ENCODE results near the gene GABRB2. TPM values are rescaled to one million over a fixed set of nuclear protein-coding genes. Genes with fewer than 3 reads are reported as not detected.

The GABRB2 gene
- polyA plus RNA-seq, 1 donor = 3.7 TPM

GRCh38 chr5:161414037-161414436 lies 132.5 kb downstream of the GABRB2 start:
- H3K27ac ChIP-seq (ENCODE audit: low read length) = no peak overlapping the region
- no peak overlapping the region for H3K4me3 ChIP-seq (ENCODE audit: low read length)
- H3K4me1 ChIP-seq (ENCODE audit: control insufficient read depth, insufficient read depth, low read length) = no peaks in the 10 kb centered on the region
- DNase-seq = no peak
- H3K9me3 ChIP-seq (ENCODE audit: control insufficient read depth, low read depth, low read length) = no peaks in the 10 kb centered on the region
- H3K36me3 ChIP-seq (ENCODE audit: control insufficient read depth, insufficient read depth, low read length) = no peaks in the 10 kb centered on the region
- no peaks in the 10 kb centered on the region for H3K27me3 ChIP-seq (ENCODE audit: control insufficient read depth, insufficient read depth, low read length)
- WGBS (ENCODE audit: insufficient coverage, low lambda C conversion rate) = 50% methylated on average over 1 of the region's 2 CpGs

GRCh38 chr5:161412792-161413191 lies 133.7 kb downstream of the GABRB2 start:
- Histone ChIP-seq H3K27ac (ENCODE audit: low read length) (no peak overlapping the region), H3K9me3 (ENCODE audit: control insufficient read depth, low read depth, low read length) (no peaks in the 10 kb centered on the region), H3K4me1 (ENCODE audit: control insufficient read depth, insufficient read depth, low read length) (no peaks in the 10 kb centered on the region), H3K27me3 (ENCODE audit: control insufficient read depth, insufficient read depth, low read length) (no peaks in the 10 kb centered on the region), H3K4me3 (ENCODE audit: low read length) (no peak overlapping the region), H3K36me3 (ENCODE audit: control insufficient read depth, insufficient read depth, low read length) (no peaks in the 10 kb centered on the region)
- no peak for DNase-seq

- H3K27me3 ChIP-seq (ENCODE audit: control insufficient read depth, insufficient read depth, low read length) = no peaks in the 10 kb centered on the region
- DNase-seq = no peak
Measured at GRCh38 chr5:161411156-161411555, 135.4 kb downstream of the GABRB2 start.

GRCh38 chr5:161410640-161411039 lies 135.9 kb downstream of the GABRB2 start:
- H3K4me3 ChIP-seq (ENCODE audit: low read length) = no peak overlapping the region
- no peak for DNase-seq
- H3K36me3 ChIP-seq (ENCODE audit: control insufficient read depth, insufficient read depth, low read length) = no peaks in the 10 kb centered on the region
- H3K4me1 ChIP-seq (ENCODE audit: control insufficient read depth, insufficient read depth, low read length) = no peaks in the 10 kb centered on the region
- H3K27ac ChIP-seq (ENCODE audit: low read length) = no peak overlapping the region
- WGBS (ENCODE audit: insufficient coverage, low lambda C conversion rate) = no CpG with 5 or more reads among the region's 5 CpGs
- no peaks in the 10 kb centered on the region for H3K27me3 ChIP-seq (ENCODE audit: control insufficient read depth, insufficient read depth, low read length)
- no peaks in the 10 kb centered on the region for H3K9me3 ChIP-seq (ENCODE audit: control insufficient read depth, low read depth, low read length)

More at GRCh38 chr5:161411156-161411555, 135.4 kb downstream of the GABRB2 start:
- Histone ChIP-seq H3K9me3 (ENCODE audit: control insufficient read depth, low read depth, low read length) (no peaks in the 10 kb centered on the region), H3K27ac (ENCODE audit: low read length) (no peak overlapping the region), H3K36me3 (ENCODE audit: control insufficient read depth, insufficient read depth, low read length) (no peaks in the 10 kb centered on the region), H3K4me1 (ENCODE audit: control insufficient read depth, insufficient read depth, low read length) (no peaks in the 10 kb centered on the region), H3K4me3 (ENCODE audit: low read length) (no peak overlapping the region)

GRCh38 chr5:161409471-161409870 lies 137.1 kb downstream of the GABRB2 start:
- 67% methylated on average over 1 of the region's 2 CpGs for WGBS (ENCODE audit: insufficient coverage, low lambda C conversion rate)
- Histone ChIP-seq H3K27me3 (ENCODE audit: control insufficient read depth, insufficient read depth, low read length) (no peaks in the 10 kb centered on the region), H3K36me3 (ENCODE audit: control insufficient read depth, insufficient read depth, low read length) (no peaks in the 10 kb centered on the region), H3K4me1 (ENCODE audit: control insufficient read depth, insufficient read depth, low read length) (no peaks in the 10 kb centered on the region), H3K4me3 (ENCODE audit: low read length) (no peak overlapping the region), H3K9me3 (ENCODE audit: control insufficient read depth, low read depth, low read length) (no peaks in the 10 kb centered on the region), H3K27ac (ENCODE audit: low read length) (no peak overlapping the region)
- no peak for DNase-seq

GRCh38 chr5:161406880-161407279 lies 139.6 kb downstream of the GABRB2 start:
- Histone ChIP-seq H3K4me1 (ENCODE audit: control insufficient read depth, insufficient read depth, low read length) (no peaks in the 10 kb centered on the region), H3K9me3 (ENCODE audit: control insufficient read depth, low read depth, low read length) (no peaks in the 10 kb centered on the region), H3K27ac (ENCODE audit: low read length) (no peak overlapping the region), H3K4me3 (ENCODE audit: low read length) (no peak overlapping the region), H3K36me3 (ENCODE audit: control insufficient read depth, insufficient read depth, low read length) (no peaks in the 10 kb centered on the region), H3K27me3 (ENCODE audit: control insufficient read depth, insufficient read depth, low read length) (no peaks in the 10 kb centered on the region)
- no CpG with 5 or more reads among the region's 3 CpGs for WGBS (ENCODE audit: insufficient coverage, low lambda C conversion rate)
- no peak for DNase-seq

- DNase-seq = no peak
- Histone ChIP-seq H3K4me1 (ENCODE audit: control insufficient read depth, insufficient read depth, low read length) (no peaks in the 10 kb centered on the region), H3K27me3 (ENCODE audit: control insufficient read depth, insufficient read depth, low read length) (no peaks in the 10 kb centered on the region), H3K27ac (ENCODE audit: low read length) (no peak overlapping the region), H3K9me3 (ENCODE audit: control insufficient read depth, low read depth, low read length) (no peaks in the 10 kb centered on the region), H3K4me3 (ENCODE audit: low read length) (no peak overlapping the region), H3K36me3 (ENCODE audit: control insufficient read depth, insufficient read depth, low read length) (no peaks in the 10 kb centered on the region)
- no CpG with 5 or more reads among the region's 1 CpG for WGBS (ENCODE audit: insufficient coverage, low lambda C conversion rate)
Measured at GRCh38 chr5:161403996-161404395, 142.5 kb downstream of the GABRB2 start.

GRCh38 chr5:161403121-161403520 lies 143.4 kb downstream of the GABRB2 start:
- no peak for DNase-seq
- Histone ChIP-seq H3K27me3 (ENCODE audit: control insufficient read depth, insufficient read depth, low read length) (no peaks in the 10 kb centered on the region), H3K4me3 (ENCODE audit: low read length) (no peak overlapping the region), H3K9me3 (ENCODE audit: control insufficient read depth, low read depth, low read length) (no peaks in the 10 kb centered on the region), H3K36me3 (ENCODE audit: control insufficient read depth, insufficient read depth, low read length) (no peaks in the 10 kb centered on the region), H3K4me1 (ENCODE audit: control insufficient read depth, insufficient read depth, low read length) (no peaks in the 10 kb centered on the region), H3K27ac (ENCODE audit: low read length) (no peak overlapping the region)
- no CpG with 5 or more reads among the region's 2 CpGs for WGBS (ENCODE audit: insufficient coverage, low lambda C conversion rate)

- no peak overlapping the region for H3K27ac ChIP-seq (ENCODE audit: low read length)
- H3K36me3 ChIP-seq (ENCODE audit: control insufficient read depth, insufficient read depth, low read length) = no peaks in the 10 kb centered on the region
- no CpG with 5 or more reads among the region's 4 CpGs for WGBS (ENCODE audit: insufficient coverage, low lambda C conversion rate)
- H3K4me1 ChIP-seq (ENCODE audit: control insufficient read depth, insufficient read depth, low read length) = no peaks in the 10 kb centered on the region
- no peak for DNase-seq
- H3K9me3 ChIP-seq (ENCODE audit: control insufficient read depth, low read depth, low read length) = no peaks in the 10 kb centered on the region
- no peak overlapping the region for H3K4me3 ChIP-seq (ENCODE audit: low read length)
- H3K27me3 ChIP-seq (ENCODE audit: control insufficient read depth, insufficient read depth, low read length) = no peaks in the 10 kb centered on the region
Measured at GRCh38 chr5:161400583-161400982, 145.9 kb downstream of the GABRB2 start.

GRCh38 chr5:161399996-161400562 lies 146.4 kb downstream of the GABRB2 start:
- Histone ChIP-seq H3K4me3 (ENCODE audit: low read length) (no peak overlapping the region), H3K9me3 (ENCODE audit: control insufficient read depth, low read depth, low read length) (no peaks in the 10 kb centered on the region), H3K36me3 (ENCODE audit: control insufficient read depth, insufficient read depth, low read length) (no peaks in the 10 kb centered on the region), H3K27ac (ENCODE audit: low read length) (no peak overlapping the region), H3K4me1 (ENCODE audit: control insufficient read depth, insufficient read depth, low read length) (no peaks in the 10 kb centered on the region), H3K27me3 (ENCODE audit: control insufficient read depth, insufficient read depth, low read length) (no peaks in the 10 kb centered on the region)
- DNase-seq = no peak
- 100% methylated on average over 2 of the region's 6 CpGs for WGBS (ENCODE audit: insufficient coverage, low lambda C conversion rate)

- Histone ChIP-seq H3K27me3 (ENCODE audit: control insufficient read depth, insufficient read depth, low read length) (no peaks in the 10 kb centered on the region), H3K27ac (ENCODE audit: low read length) (no peak overlapping the region), H3K4me3 (ENCODE audit: low read length) (no peak overlapping the region), H3K4me1 (ENCODE audit: control insufficient read depth, insufficient read depth, low read length) (no peaks in the 10 kb centered on the region), H3K9me3 (ENCODE audit: control insufficient read depth, low read depth, low read length) (no peaks in the 10 kb centered on the region), H3K36me3 (ENCODE audit: control insufficient read depth, insufficient read depth, low read length) (no peaks in the 10 kb centered on the region)
- no peak for DNase-seq
- WGBS (ENCODE audit: insufficient coverage, low lambda C conversion rate) = 93% methylated on average over 2 of the region's 4 CpGs
Measured at GRCh38 chr5:161397448-161397847, 149.1 kb downstream of the GABRB2 start.

Data from large intestine (tissue), 3 donors.